GM19468 (cell line): ENCODE measurements around the gene NSD1.

Experiments
- ATAC-seq: cut with Tn5 transposase; IDR thresholded peaks from one replicate; pipeline ENCODE4 v1.9.1; 2021; ENCODE audit warnings: mild to moderate bottlenecking, moderate library complexity, moderate number of reproducible peaks; ENCODE audit not compliant: unreplicated experiment; ENCODE audit errors: extremely low read depth

Gene NSD1, protein sequence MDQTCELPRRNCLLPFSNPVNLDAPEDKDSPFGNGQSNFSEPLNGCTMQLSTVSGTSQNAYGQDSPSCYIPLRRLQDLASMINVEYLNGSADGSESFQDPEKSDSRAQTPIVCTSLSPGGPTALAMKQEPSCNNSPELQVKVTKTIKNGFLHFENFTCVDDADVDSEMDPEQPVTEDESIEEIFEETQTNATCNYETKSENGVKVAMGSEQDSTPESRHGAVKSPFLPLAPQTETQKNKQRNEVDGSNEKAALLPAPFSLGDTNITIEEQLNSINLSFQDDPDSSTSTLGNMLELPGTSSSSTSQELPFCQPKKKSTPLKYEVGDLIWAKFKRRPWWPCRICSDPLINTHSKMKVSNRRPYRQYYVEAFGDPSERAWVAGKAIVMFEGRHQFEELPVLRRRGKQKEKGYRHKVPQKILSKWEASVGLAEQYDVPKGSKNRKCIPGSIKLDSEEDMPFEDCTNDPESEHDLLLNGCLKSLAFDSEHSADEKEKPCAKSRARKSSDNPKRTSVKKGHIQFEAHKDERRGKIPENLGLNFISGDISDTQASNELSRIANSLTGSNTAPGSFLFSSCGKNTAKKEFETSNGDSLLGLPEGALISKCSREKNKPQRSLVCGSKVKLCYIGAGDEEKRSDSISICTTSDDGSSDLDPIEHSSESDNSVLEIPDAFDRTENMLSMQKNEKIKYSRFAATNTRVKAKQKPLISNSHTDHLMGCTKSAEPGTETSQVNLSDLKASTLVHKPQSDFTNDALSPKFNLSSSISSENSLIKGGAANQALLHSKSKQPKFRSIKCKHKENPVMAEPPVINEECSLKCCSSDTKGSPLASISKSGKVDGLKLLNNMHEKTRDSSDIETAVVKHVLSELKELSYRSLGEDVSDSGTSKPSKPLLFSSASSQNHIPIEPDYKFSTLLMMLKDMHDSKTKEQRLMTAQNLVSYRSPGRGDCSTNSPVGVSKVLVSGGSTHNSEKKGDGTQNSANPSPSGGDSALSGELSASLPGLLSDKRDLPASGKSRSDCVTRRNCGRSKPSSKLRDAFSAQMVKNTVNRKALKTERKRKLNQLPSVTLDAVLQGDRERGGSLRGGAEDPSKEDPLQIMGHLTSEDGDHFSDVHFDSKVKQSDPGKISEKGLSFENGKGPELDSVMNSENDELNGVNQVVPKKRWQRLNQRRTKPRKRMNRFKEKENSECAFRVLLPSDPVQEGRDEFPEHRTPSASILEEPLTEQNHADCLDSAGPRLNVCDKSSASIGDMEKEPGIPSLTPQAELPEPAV (N-terminal part only)

DNA sequence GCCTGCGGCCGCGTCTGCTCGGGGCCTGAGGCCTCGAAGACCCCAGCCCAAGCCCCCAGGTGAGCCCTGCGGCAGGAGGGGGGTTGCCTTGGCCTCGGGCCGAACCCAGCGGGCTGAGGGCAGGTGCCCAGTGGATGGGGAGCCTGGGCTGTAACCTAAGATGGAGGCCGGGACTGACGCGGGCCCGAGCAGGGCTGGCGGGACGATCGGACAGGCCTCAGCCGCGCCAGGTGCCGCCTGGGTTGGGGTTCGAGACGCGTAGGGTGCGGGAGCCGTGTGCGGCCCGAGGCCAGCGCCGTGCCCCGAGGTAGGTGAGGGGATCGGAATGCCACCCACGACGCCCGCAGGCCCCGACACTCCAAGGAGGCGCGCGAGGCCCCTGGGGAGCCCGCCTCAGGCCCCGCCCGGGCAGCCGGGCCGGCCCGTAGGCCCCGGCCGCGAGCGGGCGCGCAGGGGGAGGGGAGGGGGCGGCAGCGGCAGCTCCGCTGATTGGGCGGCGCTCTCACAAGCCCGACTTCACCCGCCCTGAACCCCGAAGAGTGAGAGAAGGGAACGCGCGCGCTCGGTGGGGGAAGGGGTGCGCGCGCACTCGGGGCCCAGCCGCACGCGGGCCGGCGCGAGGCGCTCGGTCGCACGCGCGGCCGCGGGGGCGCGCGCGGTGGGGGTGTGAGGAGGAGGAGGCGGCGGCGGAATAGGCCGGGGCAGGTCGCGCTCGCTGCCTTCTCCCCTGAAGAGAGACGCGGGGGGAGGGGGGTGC, at the start of gene NSD1:
NSD1 (plus strand) TSS at position 678 of the 757 bp plus-strand sequence. CDS start 1,331 bp downstream, outside the sequence.
- peak; percentile 42 for ATAC-seq

- ATAC-seq = no peak
Observed at GRCh38 chr5:177084175-177084574, 49.4 kb upstream of the NSD1 start.

GRCh38 chr5:177085985-177086653, 47.5 kb upstream of the NSD1 start:
- no peak for ATAC-seq

DNA sequence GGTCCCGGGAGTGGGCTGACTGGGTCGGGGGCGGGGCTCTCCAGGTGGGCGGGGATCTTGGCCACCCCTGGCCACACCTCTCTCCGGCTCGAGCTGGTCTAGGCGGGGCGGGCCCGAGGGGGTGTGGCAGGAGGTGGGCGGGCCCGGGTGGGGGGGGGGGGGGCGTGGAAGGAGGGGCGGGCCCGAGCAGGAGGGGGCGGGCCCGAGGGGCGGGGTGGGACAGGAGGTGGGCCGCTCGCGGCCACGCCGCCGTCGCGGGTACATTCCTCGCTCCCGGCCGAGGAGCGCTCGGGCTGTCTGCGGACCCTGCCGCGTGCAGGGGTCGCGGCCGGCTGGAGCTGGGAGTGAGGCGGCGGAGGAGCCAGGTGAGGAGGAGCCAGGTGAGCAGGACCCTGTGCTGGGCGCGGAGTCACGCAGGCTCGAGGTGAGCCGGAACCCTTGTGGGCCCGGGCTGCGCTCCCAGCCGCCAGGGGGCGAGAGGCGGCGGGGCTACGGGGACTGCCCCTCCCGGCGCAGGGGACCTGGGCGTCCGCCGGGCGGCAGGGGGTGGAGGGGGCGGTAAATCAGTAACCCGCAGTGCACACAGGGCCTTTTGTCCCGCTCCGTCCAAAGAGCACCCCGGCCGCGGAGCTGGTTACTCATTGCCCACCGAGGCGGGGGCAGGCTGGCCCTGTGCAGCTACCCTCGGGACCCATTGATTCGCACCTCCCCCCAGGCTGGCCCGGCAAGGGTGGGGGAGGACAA, 46.7 kb upstream of the NSD1 start, which contains the start of gene FGFR4:
FGFR4 (plus strand) TSS at position 262 of the 744 bp plus-strand sequence. CDS start 2,688 bp downstream, outside the sequence.
- ATAC-seq = no peak

DNA sequence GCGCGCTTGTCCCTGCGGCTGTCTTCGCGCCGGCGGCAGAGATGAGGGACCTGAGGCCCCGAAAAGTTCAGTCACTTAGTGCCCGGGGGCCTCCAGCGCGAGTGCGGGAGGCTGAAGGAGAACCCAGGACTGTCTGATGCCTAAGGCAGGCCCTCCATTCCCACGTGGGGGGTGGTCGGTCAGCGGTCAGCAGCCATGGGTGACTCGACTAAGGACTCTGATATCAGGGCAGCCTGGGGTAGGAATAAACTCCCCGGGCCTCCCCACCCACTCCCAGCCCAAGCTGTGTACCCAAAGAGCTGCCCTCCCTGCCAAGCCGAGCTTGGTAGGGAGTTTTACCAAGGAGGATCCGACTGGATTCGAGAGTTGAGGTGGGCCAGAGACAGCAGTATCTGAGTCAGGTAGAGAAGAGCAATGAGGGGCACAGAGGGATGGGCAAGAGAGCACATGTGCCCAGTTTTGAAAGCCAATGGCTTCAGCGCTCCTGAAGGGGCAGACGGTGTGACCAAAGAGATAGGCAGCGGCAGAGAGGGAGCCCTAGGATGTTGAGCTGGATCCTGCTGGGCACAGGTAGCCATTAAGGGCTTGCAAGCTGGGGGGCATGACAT, 46.1 kb upstream of the NSD1 start:
- no peak for ATAC-seq

- ATAC-seq = no peak
Observed at GRCh38 chr5:177089127-177089526, 44.4 kb upstream of the NSD1 start.

DNA sequence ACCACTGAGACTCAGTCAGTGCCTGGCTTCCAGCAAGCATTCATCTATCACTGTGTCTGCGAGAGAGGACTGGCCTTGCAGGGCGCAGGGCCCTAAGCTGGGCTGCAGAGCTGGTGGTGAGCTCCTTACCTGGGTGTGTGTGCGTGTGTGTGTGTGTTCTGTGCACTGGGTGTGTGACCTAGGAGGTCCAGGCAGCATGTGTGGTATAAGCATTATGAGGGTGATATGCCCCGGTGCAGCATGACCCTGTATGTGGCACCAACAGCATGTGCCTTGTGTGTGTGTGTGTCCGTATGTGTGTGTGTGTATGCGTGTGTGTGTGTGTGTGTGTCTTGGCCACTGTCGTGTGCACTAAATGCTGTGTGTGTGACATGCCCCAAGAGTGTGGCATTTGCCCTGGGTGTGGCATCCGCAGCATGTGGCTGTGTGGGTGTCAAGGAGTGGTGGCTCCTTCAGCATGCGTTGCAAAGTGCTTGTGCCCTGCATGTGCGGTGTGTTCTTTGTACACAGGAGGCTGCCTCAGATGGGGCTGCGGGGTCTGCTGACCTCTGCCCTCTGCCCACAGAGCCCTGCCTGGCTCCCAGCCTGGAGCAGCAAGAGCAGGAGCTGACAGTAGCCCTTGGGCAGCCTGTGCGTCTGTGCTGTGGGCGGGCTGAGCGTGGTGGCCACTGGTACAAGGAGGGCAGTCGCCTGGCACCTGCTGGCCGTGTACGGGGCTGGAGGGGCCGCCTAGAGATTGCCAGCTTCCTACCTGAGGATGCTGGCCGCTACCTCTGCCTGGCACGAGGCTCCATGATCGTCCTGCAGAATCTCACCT, 43.5 kb upstream of the NSD1 start:
- ATAC-seq = no peak

- no peak for ATAC-seq
Observed at GRCh38 chr5:177090813-177091212, 42.8 kb upstream of the NSD1 start.

DNA sequence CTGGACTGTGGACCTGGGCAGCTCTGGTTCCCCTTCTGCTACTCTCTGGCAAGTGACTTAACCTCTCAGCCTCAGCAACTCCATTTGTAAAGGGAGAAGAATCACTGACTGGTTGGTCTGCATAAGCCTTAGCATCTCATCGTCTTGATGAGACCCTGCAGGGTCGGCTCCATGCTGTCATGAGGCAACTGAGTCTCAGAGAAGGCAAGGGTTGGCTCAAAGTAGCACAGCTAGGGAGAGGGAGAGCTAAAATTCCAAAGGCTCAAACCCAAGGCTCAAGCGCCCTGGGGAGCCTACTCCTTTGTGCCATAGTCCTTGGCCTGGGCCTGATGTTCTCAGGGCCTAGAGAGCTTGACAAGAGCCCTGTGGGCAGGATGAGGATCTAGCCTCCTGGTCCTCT, 42.3 kb upstream of the NSD1 start:
- no peak for ATAC-seq

DNA sequence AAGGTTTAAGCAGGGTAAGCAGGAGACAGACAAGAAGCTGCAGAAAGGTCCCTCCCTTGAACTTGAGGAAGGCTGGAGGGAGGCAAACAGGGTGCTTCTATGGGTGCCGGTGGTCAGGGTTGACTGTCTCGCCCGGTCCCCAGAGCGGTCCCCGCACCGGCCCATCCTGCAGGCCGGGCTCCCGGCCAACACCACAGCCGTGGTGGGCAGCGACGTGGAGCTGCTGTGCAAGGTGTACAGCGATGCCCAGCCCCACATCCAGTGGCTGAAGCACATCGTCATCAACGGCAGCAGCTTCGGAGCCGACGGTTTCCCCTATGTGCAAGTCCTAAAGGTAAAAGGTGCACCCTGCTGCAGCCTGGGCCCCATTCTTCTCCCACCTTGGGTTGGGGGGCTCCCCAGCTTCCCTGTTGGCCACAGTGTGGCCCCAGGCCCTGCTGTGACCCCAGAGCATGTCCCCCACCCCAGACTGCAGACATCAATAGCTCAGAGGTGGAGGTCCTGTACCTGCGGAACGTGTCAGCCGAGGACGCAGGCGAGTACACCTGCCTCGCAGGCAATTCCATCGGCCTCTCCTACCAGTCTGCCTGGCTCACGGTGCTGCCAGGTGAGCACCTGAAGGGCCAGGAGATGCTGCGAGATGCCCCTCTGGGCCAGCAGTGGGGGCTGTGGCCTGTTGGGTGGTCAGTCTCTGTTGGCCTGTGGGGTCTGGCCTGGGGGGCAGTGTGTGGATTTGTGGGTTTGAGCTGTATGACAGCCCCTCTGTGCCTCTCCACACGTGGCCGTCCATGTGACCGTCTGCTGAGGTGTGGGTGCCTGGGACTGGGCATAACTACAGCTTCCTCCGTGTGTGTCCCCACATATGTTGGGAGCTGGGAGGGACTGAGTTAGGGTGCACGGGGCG, 41.1 kb upstream of the NSD1 start:
- no peak for ATAC-seq

GRCh38 chr5:177093082-177093712, 40.4 kb upstream of the NSD1 start:
- no peak for ATAC-seq

- ATAC-seq = no peak
Observed at GRCh38 chr5:177093803-177094202, 39.8 kb upstream of the NSD1 start.

GRCh38 chr5:177094224-177095087, 39.1 kb upstream of the NSD1 start:
- ATAC-seq = no peak

- ATAC-seq = no peak
Observed at GRCh38 chr5:177095088-177095669, 38.4 kb upstream of the NSD1 start.
